Mesodermal cell (in vitro differentiated cells): ENCODE results near the gene CRB1.

ENCODE experiments used
- H3K27ac ChIP-seq: 2 replicates; pipeline ENCODE4 v1.7.0; 2013; ENCODE audit warnings: mild to moderate bottlenecking, low read depth, low read length, moderate library complexity; ENCODE audit not compliant: severe bottlenecking
- H3K36me3 ChIP-seq: 2 replicates; pipeline ENCODE4 v1.7.1; 2013; ENCODE audit warnings: mild to moderate bottlenecking, low read length, moderate library complexity; ENCODE audit not compliant: control insufficient read depth, insufficient read depth
- H3K4me1 ChIP-seq: one replicate; pipeline ENCODE4 v1.7.1; 2013; ENCODE audit warnings: mild to moderate bottlenecking, low read length; ENCODE audit not compliant: insufficient read depth, control insufficient read depth, poor library complexity, severe bottlenecking
- H3K4me3 ChIP-seq: 2 replicates; pipeline ENCODE4 v1.7.0; 2013; ENCODE audit warnings: low read length, control low read depth, mild to moderate bottlenecking; ENCODE audit not compliant: insufficient read depth, poor library complexity, severe bottlenecking; ENCODE audit errors: extremely low read depth
- H3K9me3 ChIP-seq: 2 replicates; pipeline ENCODE4 v1.7.1; 2013; ENCODE audit warnings: mild to moderate bottlenecking, low read length, moderate library complexity; ENCODE audit not compliant: control insufficient read depth
- WGBS, 2 experiments: methylation state at CpG; one replicate each; pipeline ENCODE4 v1.1.5; 2013; ENCODE audit warnings: missing lambda C conversion rate in 2 of 2; ENCODE audit not compliant: insufficient coverage in 2 of 2; 5-methylcytosine and 5-hydroxymethylcytosine counted together

Gene CRB1

DNA sequence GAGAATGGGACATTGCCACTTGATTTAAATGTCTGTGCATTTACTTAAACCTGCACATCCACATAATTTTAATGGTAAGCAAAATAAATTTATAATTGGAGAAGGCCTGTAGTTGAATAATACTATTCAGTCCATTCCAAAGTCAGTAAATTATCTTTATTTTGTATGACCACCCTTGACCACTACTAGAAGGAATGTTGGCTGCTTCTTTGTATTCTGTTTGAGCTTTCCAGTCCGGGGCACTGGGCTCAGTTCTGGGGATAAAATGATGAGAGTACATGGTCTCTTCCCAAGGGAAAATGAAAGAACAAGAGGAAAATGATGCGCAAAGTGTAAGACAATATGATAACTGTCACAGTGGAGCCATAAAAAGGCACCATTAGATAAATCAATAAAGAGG is 98.9 kb downstream of the CRB1 start:
- H3K9me3 ChIP-seq, result no peaks in the 10 kb centered on the region
- H3K27ac ChIP-seq, result no peak overlapping the region
- WGBS, 2 experiments, result 86 to 100% methylated on average over 1 of the region's 2 CpGs
- no peaks in the 10 kb centered on the region for H3K4me1 ChIP-seq
- H3K36me3 ChIP-seq, result no peaks in the 10 kb centered on the region
- no peak overlapping the region for H3K4me3 ChIP-seq

DNA sequence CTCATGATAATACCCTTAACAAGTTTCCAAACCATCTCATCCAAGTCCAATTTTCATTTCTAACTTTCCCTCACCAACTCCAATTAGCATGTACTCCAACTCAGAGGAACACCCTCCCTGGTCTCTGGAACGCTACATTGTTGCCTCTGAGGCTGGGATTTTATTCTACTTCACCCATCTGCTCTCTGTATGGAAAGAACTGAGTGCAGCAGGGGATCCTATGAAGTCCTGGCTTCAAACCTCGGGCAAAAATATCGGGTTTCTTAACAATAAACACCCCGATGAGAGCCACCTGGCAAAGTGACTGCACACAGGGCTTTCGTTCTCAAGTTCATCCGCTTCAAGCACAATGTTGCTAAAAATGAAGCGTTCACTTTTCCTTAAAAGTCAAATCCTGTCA is 99.6 kb downstream of the CRB1 start:
- Histone ChIP-seq H3K4me3 (no peak overlapping the region), H3K4me1 (no peaks in the 10 kb centered on the region), H3K36me3 (no peaks in the 10 kb centered on the region), H3K27ac (no peak overlapping the region), H3K9me3 (no peaks in the 10 kb centered on the region)
- 89 to 94% methylated on average over 5 to 7 of the region's 7 CpGs for WGBS, 2 experiments

DNA sequence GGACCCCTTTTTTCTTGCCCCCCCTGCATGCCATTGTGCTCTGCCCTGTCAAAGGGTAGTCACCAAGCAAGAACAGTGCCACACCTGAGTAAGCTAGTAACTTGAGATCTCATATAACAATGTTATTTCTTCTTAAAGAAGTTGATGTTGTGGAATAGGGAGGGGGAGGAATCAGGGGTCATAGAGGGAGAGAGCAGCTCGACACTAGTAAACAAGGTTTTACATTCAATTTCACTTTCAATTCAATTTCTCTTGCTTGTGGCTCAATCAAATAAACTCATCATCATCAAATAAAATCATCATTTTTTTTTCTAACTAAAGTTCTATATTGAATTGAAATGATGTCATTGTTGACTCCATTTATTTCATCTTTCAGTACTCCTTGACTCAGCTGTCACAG is 106.4 kb downstream of the CRB1 start:
- no peaks in the 10 kb centered on the region for H3K4me1 ChIP-seq
- H3K27ac ChIP-seq, result no peak overlapping the region
- no peak overlapping the region for H3K4me3 ChIP-seq
- H3K36me3 ChIP-seq, result no peaks in the 10 kb centered on the region
- WGBS, 2 experiments, result no CpG with 5 or more reads among the region's 1 CpG
- H3K9me3 ChIP-seq, result no peaks in the 10 kb centered on the region

- 78% methylated on average over 5 of the region's 6 CpGs; no CpG with 5 or more reads in 1 of the 2 experiments for WGBS, 2 experiments
- H3K4me1 ChIP-seq, result no peaks in the 10 kb centered on the region
- no peak overlapping the region for H3K27ac ChIP-seq
- H3K36me3 ChIP-seq, result no peaks in the 10 kb centered on the region
- no peak overlapping the region for H3K4me3 ChIP-seq
- no peaks in the 10 kb centered on the region for H3K9me3 ChIP-seq
Observed at GRCh38 chr1:197384471-197384870, 116.4 kb downstream of the CRB1 start.

- Histone ChIP-seq H3K36me3 (no peaks in the 10 kb centered on the region), H3K9me3 (no peaks in the 10 kb centered on the region), H3K4me3 (no peak overlapping the region), H3K4me1 (no peaks in the 10 kb centered on the region), H3K27ac (no peak overlapping the region)
- WGBS, 2 experiments, result no CpG with 5 or more reads among the region's 1 CpG
Observed at GRCh38 chr1:197388801-197389200, 120.7 kb downstream of the CRB1 start.

DNA sequence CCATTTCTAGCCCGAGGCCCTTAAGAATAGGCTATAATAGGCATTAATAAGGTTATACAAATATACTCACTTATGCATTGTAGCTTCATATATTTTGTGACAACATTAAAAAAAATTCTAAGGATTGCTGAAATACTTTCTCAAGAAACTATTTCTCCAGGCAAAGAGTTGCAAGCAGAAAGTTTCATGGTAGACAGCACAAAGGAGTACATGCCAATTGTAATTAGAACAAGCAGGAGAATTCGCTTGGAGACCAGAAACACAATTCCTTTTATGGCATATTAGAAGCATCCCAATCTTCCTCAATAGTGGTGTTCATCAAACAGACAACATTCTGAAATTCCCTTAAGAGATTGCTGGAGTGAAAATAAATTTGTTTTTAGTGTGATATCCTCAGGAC is 122.8 kb downstream of the CRB1 start:
- WGBS, 2 experiments, result no CpG with 5 or more reads among the region's 2 CpGs
- H3K4me3 ChIP-seq, result no peak overlapping the region
- H3K9me3 ChIP-seq, result no peaks in the 10 kb centered on the region
- no peaks in the 10 kb centered on the region for H3K36me3 ChIP-seq
- no peak overlapping the region for H3K27ac ChIP-seq
- no peaks in the 10 kb centered on the region for H3K4me1 ChIP-seq

DNA sequence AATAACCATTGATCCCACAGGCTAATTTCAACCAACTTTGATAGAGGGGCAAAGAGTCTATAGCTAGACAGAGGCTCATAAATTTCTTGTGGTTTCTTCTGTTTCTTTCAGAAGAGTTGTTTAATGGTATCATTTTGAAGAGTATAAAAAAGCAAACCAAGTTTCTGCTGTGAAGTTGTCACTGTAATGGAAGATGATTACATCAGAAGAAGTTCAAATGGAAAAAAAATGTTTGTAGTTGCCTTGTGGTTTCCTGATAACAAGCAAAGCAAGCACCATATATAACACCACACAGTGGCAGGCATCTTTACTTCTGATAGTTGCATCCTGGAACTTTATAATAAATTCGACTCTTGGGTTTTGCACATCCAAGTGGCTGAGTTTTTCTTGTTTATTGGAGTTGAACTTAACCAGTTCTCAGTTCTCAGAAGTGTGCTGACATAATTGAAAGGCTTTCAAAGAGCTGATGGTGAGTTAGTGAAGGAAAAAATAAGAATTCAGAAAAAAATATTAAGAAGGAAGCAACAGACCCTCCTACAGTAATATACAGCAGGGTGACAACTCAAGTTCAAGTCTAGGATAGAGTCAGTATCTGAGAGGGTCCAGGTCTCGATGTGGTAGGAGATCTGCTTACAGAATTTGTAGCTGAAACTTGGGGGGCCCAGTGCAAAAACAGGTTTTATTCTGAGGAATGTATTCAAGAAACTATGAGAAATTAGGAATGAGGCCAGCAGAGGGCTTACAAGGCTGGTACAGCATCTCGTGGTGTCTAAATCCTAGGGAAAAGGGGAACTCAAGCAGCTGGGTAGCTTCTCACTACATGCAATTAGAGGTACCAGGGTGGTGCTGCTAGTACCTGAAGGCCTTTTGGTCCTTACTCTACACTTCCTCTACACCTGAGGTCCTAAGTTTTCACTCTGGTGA is 123.5 kb downstream of the CRB1 start:
- Histone ChIP-seq H3K4me1 (no peaks in the 10 kb centered on the region), H3K9me3 (no peaks in the 10 kb centered on the region), H3K4me3 (no peak overlapping the region), H3K36me3 (no peaks in the 10 kb centered on the region), H3K27ac (no peak overlapping the region)
- 88 to 100% methylated on average over 1 to 3 of the region's 3 CpGs for WGBS, 2 experiments

- WGBS, 2 experiments, result no CpG with 5 or more reads among the region's 1 CpG
- Histone ChIP-seq H3K4me1 (no peaks in the 10 kb centered on the region), H3K4me3 (no peak overlapping the region), H3K27ac (no peak overlapping the region), H3K9me3 (no peaks in the 10 kb centered on the region), H3K36me3 (no peaks in the 10 kb centered on the region)
Observed at GRCh38 chr1:197392541-197392940, 124.5 kb downstream of the CRB1 start.

- Histone ChIP-seq H3K4me1 (no peaks in the 10 kb centered on the region), H3K4me3 (no peak overlapping the region), H3K9me3 (no peaks in the 10 kb centered on the region), H3K27ac (no peak overlapping the region), H3K36me3 (no peaks in the 10 kb centered on the region)
- WGBS, 2 experiments, result 67% methylated on average over 1 of the region's 1 CpG; no CpG with 5 or more reads in 1 of the 2 experiments
Observed at GRCh38 chr1:197393105-197393504, 125.1 kb downstream of the CRB1 start.

DNA sequence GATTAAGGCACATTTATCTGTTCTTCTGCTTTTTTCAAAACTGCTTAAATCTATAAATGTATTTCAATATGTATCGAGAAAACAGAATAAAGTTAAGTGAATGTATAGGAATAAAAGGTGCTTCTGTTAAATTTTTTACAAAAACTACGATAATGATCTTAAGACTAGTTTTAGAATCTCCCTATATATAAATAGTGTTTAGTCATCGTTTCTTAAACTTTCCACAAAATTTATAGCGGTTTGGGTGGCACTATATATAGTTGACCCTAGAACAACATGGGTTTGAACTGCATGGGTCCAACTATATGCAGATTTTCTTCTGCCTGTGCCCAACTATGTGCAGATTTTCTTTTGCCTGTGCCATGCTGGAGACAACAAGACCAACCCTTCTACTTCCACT is 125.7 kb downstream of the CRB1 start:
- H3K9me3 ChIP-seq, result no peaks in the 10 kb centered on the region
- no peaks in the 10 kb centered on the region for H3K36me3 ChIP-seq
- H3K4me1 ChIP-seq, result no peaks in the 10 kb centered on the region
- no peak overlapping the region for H3K4me3 ChIP-seq
- H3K27ac ChIP-seq, result no peak overlapping the region
- WGBS, 2 experiments, result 100% methylated on average over 1 of the region's 4 CpGs; no CpG with 5 or more reads in 1 of the 2 experiments
